Embryonic facial prominence (tissue), 1 donor: ENCODE results near the gene NR1H3.
"Not testable (repeated sequence)": the region's sequence is repeated elsewhere in the genome, so short reads cannot be mapped to it uniquely, and the experiment has no call there.

ENCODE experiments used
- DNase-seq: peaks from one replicate; pipeline ENCODE4 v3.0.0-alpha.2; 2016; ENCODE audit errors: extremely low spot score

The NR1H3 gene

GRCh38 chr11:47305734-47306483, 48.1 kb downstream of the NR1H3 start:
- DNase-seq = no peak

DNA sequence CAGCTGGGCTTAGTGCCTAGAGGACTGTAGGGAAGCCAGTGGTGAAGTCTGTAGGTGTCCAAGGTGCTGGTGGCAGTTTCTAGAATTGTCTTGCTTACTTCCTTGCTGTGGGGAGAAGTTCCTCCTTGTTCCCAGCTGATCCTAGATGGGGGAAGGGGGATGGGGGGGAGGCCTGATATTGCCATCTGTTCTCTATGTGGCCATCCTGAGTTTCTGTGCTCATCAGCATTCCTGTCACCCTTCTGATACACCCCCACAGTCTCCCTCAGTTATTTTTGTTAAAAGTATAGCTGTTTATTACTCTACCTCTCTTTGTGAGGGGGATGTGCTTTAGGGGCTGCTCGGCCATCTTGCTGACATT, 48.7 kb downstream of the NR1H3 start:
- DNase-seq = no peak

GRCh38 chr11:47308050-47308823, 50.4 kb downstream of the NR1H3 start:
- no peak for DNase-seq

- no peak for DNase-seq
These were observed 57.2 kb downstream of the NR1H3 start for GRCh38 chr11:47314992-47315391.

DNA sequence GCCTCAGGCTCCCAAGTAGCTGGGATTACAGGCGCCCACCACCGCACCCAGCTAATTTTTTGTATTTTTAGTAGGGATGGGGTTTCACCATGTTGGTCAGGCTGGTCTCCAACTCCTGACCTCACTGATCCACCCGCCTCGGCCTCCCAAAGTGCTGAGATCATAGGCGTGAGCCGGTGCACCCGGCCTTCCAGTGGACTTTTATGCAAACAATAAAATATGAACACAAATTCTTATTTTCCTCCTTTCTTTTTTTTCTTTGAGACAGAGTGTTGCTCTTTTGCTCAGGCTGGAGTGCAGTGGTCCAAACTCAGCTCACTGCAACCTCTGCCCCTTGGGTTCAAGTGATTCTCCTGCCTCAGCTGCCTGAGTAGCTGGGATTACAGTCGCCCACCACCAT, 58.7 kb downstream of the NR1H3 start:
- not testable (repeated sequence) for DNase-seq

DNA sequence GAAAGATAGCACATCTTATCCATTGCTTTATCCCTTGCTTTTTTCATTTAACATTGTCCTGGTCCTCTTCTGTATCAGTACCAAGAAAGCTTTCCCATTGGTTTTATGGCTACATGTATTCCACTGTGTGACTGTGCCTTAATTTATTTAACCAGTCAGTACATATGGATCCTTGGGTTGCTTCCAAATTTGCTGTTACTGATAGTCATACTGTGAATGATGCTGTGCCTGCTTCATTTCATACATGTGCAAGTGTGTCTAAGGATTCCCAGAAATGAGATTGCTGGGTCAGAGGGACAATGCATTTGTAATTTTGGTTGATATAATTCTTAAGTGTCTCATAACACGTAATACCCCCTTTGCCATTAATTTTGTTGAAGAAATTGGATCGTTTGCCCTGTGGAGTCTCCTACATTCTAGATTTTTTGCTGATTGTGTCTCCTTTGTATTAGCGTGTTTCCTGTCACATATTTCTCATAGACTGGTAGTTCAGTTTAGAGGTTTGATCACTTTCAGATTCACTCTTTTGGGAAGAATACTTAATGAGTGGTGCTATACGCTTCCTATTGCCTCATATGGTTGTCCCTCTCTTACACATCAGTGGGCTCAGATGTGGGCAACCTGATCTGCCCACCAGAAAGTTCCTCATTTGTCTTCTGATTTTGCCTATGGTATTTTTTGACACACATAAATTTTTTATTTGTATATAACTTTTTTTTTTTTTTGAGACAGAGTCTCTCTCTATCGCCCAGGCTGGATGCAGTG, 59.5 kb downstream of the NR1H3 start:
- DNase-seq = no peak

DNA sequence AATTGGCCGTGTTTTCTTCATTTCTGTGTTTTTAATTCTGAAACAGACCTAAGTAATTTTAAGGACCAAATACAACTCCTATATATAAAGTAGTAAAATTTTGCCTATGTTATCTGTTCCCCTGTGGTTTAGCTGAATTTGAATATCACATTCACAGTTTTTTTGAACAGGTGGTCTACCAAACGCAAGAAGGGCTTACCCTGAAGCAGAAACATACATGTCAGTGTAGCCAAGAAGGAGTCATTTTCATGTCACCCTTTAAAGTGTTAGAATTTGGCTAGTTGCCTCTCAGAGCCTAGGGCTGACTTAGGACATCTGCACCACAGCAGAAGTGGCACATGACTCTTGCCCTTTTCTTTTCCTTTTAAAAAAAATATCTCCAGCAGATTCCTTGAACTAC, 60.4 kb downstream of the NR1H3 start:
- DNase-seq = no peak
